ENCODE data around the gene ST14.

- TF ChIP-seq POLR2AphosphoS5 (IDR thresholded peaks at IDR 0.05; ENCODE audit: low read depth) (no peak), CTCF (IDR thresholded peaks at IDR 0.05; ENCODE audit: insufficient read depth, low read length) (no peak), SPI1 (IDR thresholded peaks at IDR 0.05; ENCODE audit: borderline replicate concordance, low read depth) (no peak), REST (IDR thresholded peaks at IDR 0.05; ENCODE audit: insufficient replicate concordance, low read depth) (no peak)
These were observed 28.5 kb downstream of the ST14 start for GRCh38 chr11:130188047-130188446.
